ENCODE results near the gene RBBP6. TPM values are rescaled to one million over a fixed set of nuclear protein-coding genes. Genes with fewer than 3 reads are reported as not detected.

The RBBP6 gene
- total RNA-seq, 1 experiment from 2014 or later = 54.8 TPM

DNA sequence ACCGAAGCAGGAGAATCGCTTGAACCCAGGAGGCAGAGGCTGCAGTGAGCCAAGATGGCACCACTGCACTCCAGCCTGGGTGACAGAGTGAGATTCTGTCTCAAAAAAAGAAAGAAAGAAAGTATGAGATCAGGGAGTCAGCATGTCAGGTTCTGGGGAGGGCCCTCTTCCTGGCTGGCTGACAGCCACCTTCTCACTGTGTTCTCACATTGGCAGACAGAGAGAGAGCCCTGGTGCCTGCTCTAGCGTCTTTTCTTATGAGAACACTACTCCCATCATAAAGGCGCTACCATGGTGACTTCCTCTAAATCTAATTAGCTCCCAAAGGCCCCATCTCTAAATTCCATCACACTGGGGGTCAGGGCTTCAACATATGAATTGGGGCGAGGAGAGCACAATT is 27.6 kb upstream of the RBBP6 start:
- peaks cover 11% of the 10 kb centered on the region for H3K27me3 Mint-ChIP-seq (ENCODE audit: low read depth)
- Histone ChIP-seq H2BK20ac (ENCODE audit: low read depth, low read length, poor library complexity, severe bottlenecking) (no peak overlapping the region), H3K27ac (ENCODE audit: insufficient read length, low read depth, low read length) (no peak overlapping the region), H4K8ac (replicated peaks; ENCODE audit: insufficient read length, low read depth, low read length) (no peak overlapping the region), H2BK5ac (ENCODE audit: insufficient read length, low read length) (no peak overlapping the region), H2BK120ac (ENCODE audit: low read depth, low read length, poor library complexity, severe bottlenecking) (no peak overlapping the region), H3K9me3 (ENCODE audit: control insufficient read depth, low read depth, low read length) (no peaks in the 10 kb centered on the region), H3K18ac (ENCODE audit: insufficient read length, low read depth, low read length) (no peak overlapping the region), H2AK5ac (ENCODE audit: insufficient read length, low read length) (no peak overlapping the region), H3K4ac (ENCODE audit: low read depth, low read length) (no peak overlapping the region), H4K5ac (ENCODE audit: insufficient read length, low read depth, low read length) (no peak overlapping the region), H3K14ac (ENCODE audit: insufficient read depth, low read length) (no peak overlapping the region), H3K27me3 (ENCODE audit: insufficient read depth, low read length) (no peaks in the 10 kb centered on the region), H4K91ac (ENCODE audit: insufficient read length, low read depth, low read length) (no peak overlapping the region), H2BK15ac (ENCODE audit: low read depth, low read length) (no peak overlapping the region), H3T11ph (ENCODE audit: low read length) (no peak overlapping the region), H3K79me2 (ENCODE audit: insufficient read depth, low read length) (no peaks in the 10 kb centered on the region), H3K9ac (ENCODE audit: extremely low read depth, insufficient read length, low read length) (no peak overlapping the region), H3K4me2 (ENCODE audit: insufficient read depth, insufficient read length, low read length) (no peak overlapping the region), H3K56ac (ENCODE audit: insufficient read length, low read depth, low read length) (no peak overlapping the region), H3K4me1 (ENCODE audit: insufficient read depth, low read length) (no peaks in the 10 kb centered on the region), H4K20me1 (ENCODE audit: control insufficient read depth, insufficient read depth, insufficient read length) (no peaks in the 10 kb centered on the region), H3K79me1 (ENCODE audit: insufficient read depth, low read depth, low read length, poor library complexity, severe bottlenecking) (no peaks in the 10 kb centered on the region), H2AFZ (ENCODE audit: low read length) (no peak overlapping the region), H3K23ac (ENCODE audit: insufficient read length, low read depth, low read length) (no peak overlapping the region), H2BK12ac (ENCODE audit: insufficient read length, low read depth, low read length) (no peak overlapping the region), H3K23me2 (ENCODE audit: insufficient read length, low read depth, low read length, poor library complexity, severe bottlenecking) (no peaks in the 10 kb centered on the region)
- peaks cover 11 to 16% of the 10 kb centered on the region in 2 experiments for H3K4me1 Mint-ChIP-seq
- peaks cover 2 to 5% of the 10 kb centered on the region in 2 experiments; a peak in 3 of 5 replicates for H3K9me3 Mint-ChIP-seq
- DNase-seq = no peak
- H3K27ac Mint-ChIP-seq = no peak overlapping the region
- no peak overlapping the region for H3K4me3 Mint-ChIP-seq
- TF ChIP-seq, protein P1, sequence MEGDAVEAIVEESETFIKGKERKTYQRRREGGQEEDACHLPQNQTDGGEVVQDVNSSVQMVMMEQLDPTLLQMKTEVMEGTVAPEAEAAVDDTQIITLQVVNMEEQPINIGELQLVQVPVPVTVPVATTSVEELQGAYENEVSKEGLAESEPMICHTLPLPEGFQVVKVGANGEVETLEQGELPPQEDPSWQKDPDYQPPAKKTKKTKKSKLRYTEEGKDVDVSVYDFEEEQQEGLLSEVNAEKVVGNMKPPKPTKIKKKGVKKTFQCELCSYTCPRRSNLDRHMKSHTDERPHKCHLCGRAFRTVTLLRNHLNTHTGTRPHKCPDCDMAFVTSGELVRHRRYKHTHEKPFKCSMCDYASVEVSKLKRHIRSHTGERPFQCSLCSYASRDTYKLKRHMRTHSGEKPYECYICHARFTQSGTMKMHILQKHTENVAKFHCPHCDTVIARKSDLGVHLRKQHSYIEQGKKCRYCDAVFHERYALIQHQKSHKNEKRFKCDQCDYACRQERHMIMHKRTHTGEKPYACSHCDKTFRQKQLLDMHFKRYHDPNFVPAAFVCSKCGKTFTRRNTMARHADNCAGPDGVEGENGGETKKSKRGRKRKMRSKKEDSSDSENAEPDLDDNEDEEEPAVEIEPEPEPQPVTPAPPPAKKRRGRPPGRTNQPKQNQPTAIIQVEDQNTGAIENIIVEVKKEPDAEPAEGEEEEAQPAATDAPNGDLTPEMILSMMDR (conservative IDR thresholded peaks at IDR 0.05) = no peak
- peaks cover 0 to 2% (median 0%) of the 10 kb centered on the region in 3 experiments; a peak in 1 of 7 replicates for H3K36me3 Mint-ChIP-seq (ENCODE audit: insufficient read depth in 1 of 3, low read depth in 3 of 3)
- WGBS (ENCODE audit: extremely low coverage, insufficient read length, low lambda C conversion rate) = no CpG with 5 or more reads among the region's 5 CpGs

Data from H9 (cell line).